ENCODE measurements around the gene IVNS1ABP.

Gene IVNS1ABP

GRCh38 chr1:185311589-185312225, 5.3 kb downstream of the IVNS1ABP start:
- H3K36me3 Mint-ChIP-seq (ENCODE audit: low read depth), result peaks cover 33% of the 10 kb centered on the region
- H3K27me3 Mint-ChIP-seq (ENCODE audit: low read depth, poor library complexity), result no peaks in the 10 kb centered on the region
- no peak for DNase-seq
- peak overlapping the region; percentile 1 for H3K4me3 Mint-ChIP-seq
- H3K27ac Mint-ChIP-seq, result no peak overlapping the region
- H3K9me3 Mint-ChIP-seq, result no peaks in the 10 kb centered on the region
- TF ChIP-seq CTCF (IDR thresholded peaks at IDR 0.05), result no peak
- peaks cover 44% of the 10 kb centered on the region for H3K4me1 Mint-ChIP-seq

GRCh38 chr1:185309566-185309965, 7.5 kb downstream of the IVNS1ABP start:
- H3K27me3 Mint-ChIP-seq (ENCODE audit: low read depth, poor library complexity), result no peaks in the 10 kb centered on the region
- H3K36me3 Mint-ChIP-seq (ENCODE audit: low read depth), result peaks cover 54% of the 10 kb centered on the region
- TF ChIP-seq CTCF (IDR thresholded peaks at IDR 0.05), result no peak
- H3K9me3 Mint-ChIP-seq, result no peaks in the 10 kb centered on the region
- no peak for DNase-seq
- no peak overlapping the region for H3K27ac Mint-ChIP-seq
- no peak overlapping the region for H3K4me3 Mint-ChIP-seq
- peaks cover 30% of the 10 kb centered on the region for H3K4me1 Mint-ChIP-seq

GRCh38 chr1:185308126-185308525, 8.9 kb downstream of the IVNS1ABP start:
- Mint-ChIP-seq H3K36me3 (ENCODE audit: low read depth) (peaks cover 66% of the 10 kb centered on the region), H3K27ac (no peak overlapping the region), H3K4me3 (no peak overlapping the region), H3K27me3 (ENCODE audit: low read depth, poor library complexity) (no peaks in the 10 kb centered on the region), H3K9me3 (no peaks in the 10 kb centered on the region), H3K4me1 (peaks cover 15% of the 10 kb centered on the region)
- no peak for DNase-seq
- no peak for TF ChIP-seq CTCF (IDR thresholded peaks at IDR 0.05)

- no peak for TF ChIP-seq CTCF (IDR thresholded peaks at IDR 0.05)
- H3K27ac Mint-ChIP-seq, result no peak overlapping the region
- no peak overlapping the region for H3K4me3 Mint-ChIP-seq
- H3K27me3 Mint-ChIP-seq (ENCODE audit: low read depth, poor library complexity), result no peaks in the 10 kb centered on the region
- no peaks in the 10 kb centered on the region for H3K9me3 Mint-ChIP-seq
- DNase-seq, result no peak
- peaks cover 69% of the 10 kb centered on the region for H3K36me3 Mint-ChIP-seq (ENCODE audit: low read depth)
- no peaks in the 10 kb centered on the region for H3K4me1 Mint-ChIP-seq
Measured at GRCh38 chr1:185305419-185305818, 11.6 kb downstream of the IVNS1ABP start.

GRCh38 chr1:185300152-185300551, 16.9 kb downstream of the IVNS1ABP start:
- H3K27me3 Mint-ChIP-seq (ENCODE audit: low read depth, poor library complexity), result no peaks in the 10 kb centered on the region
- TF ChIP-seq CTCF (IDR thresholded peaks at IDR 0.05), result no peak
- H3K27ac Mint-ChIP-seq, result no peak overlapping the region
- no peaks in the 10 kb centered on the region for H3K9me3 Mint-ChIP-seq
- H3K4me1 Mint-ChIP-seq, result no peaks in the 10 kb centered on the region
- H3K36me3 Mint-ChIP-seq (ENCODE audit: low read depth), result peaks cover 77% of the 10 kb centered on the region
- DNase-seq, result no peak
- no peak overlapping the region for H3K4me3 Mint-ChIP-seq

GRCh38 chr1:185297982-185298381, 19.1 kb downstream of the IVNS1ABP start:
- Mint-ChIP-seq H3K27ac (no peak overlapping the region), H3K4me1 (no peaks in the 10 kb centered on the region), H3K9me3 (no peaks in the 10 kb centered on the region), H3K36me3 (ENCODE audit: low read depth) (peaks cover 72% of the 10 kb centered on the region), H3K4me3 (no peak overlapping the region), H3K27me3 (ENCODE audit: low read depth, poor library complexity) (no peaks in the 10 kb centered on the region)
- no peak for DNase-seq
- no peak for TF ChIP-seq CTCF (IDR thresholded peaks at IDR 0.05)
